B cell (primary cell): ENCODE results near the gene CAPZA2. TPM values are rescaled to one million over a fixed set of nuclear protein-coding genes. Genes with fewer than 3 reads are reported as not detected.
"Not testable (repeated sequence)": the region's sequence is repeated elsewhere in the genome, so short reads cannot be mapped to it uniquely, and the experiment has no call there.

Experiments
- ATAC-seq: fragments of 200-7000 bp; cut with Tn5 transposase; one replicate; pipeline ENCODE4 v1.10.0; 2021; ENCODE audit warnings: low read depth, mild to moderate bottlenecking, moderate number of reproducible peaks, moderate library complexity
- CTCF ChIA-PET: fragments of 350-600 bp; sonication (Branson Sonifier 250); formaldehyde crosslinking; loops from one replicate; lab custom pipeline; 2021; ENCODE audit warnings: antibody characterized with exemption, inconsistent platforms; lab: Charles Lee
- POLR2A ChIA-PET: fragments of 350-600 bp; sonication (Branson Sonifier 250); formaldehyde crosslinking; loops from one replicate; lab custom pipeline; 2021; ENCODE audit warnings: antibody characterized with exemption; lab: Charles Lee
- DNase-seq: peaks from one replicate; pipeline ENCODE4 v3.0.0; 2013
- H2AFZ ChIP-seq: 2 replicates; pipeline ENCODE4 v1.6.1; 2012; ENCODE audit warnings: mild to moderate bottlenecking, low read depth, low read length; ENCODE audit not compliant: insufficient read depth, poor library complexity, severe bottlenecking
- H3K27ac ChIP-seq, 2 donors: 1 replicate in 1 of 2; 2 replicates in 1 of 2; pipeline ENCODE4 v1.5.1; 2012 to 2013; ENCODE audit warnings: low read length in 2 of 2, mild to moderate bottlenecking in 2 of 2, moderate library complexity in 1 of 2
- H3K27me3 ChIP-seq, 4 experiments: fragments of 200-600 bp in 1 of 4; sonication (generic) in 1 of 4; replicated peaks in 1 of 4; 1 replicate in 2 of 4; 2 replicates in 2 of 4; pipeline versions ENCODE4 v1.6.1 to v1.7.0; 2013 to 2016; ENCODE audit warnings: low read length in 3 of 4, mild to moderate bottlenecking in 2 of 4, mixed read lengths in 1 of 4, moderate library complexity in 1 of 4; ENCODE audit not compliant: insufficient read depth in 4 of 4, control insufficient read depth in 3 of 4; ENCODE audit errors: control extremely low read depth in 1 of 4
- H3K36me3 ChIP-seq, 2 experiments: replicated peaks in 1 of 2; 1 replicate in 1 of 2; 2 replicates in 1 of 2; pipeline versions ENCODE4 v1.6.1 to v1.7.1; 2013; ENCODE audit warnings: low read length in 1 of 2; ENCODE audit not compliant: insufficient read depth in 2 of 2, control insufficient read depth in 1 of 2; ENCODE audit errors: control extremely low read depth in 1 of 2, extremely low read depth in 1 of 2
- H3K4me1 ChIP-seq, 2 donors: fragments of 200-600 bp in 1 of 2; sonication (generic) in 1 of 2; 1 replicate in 1 of 2; 2 replicates in 1 of 2; pipeline versions ENCODE4 v1.5.1 to v1.6.1; 2013 to 2017; ENCODE audit warnings: low read length in 2 of 2; ENCODE audit not compliant: control insufficient read depth in 2 of 2, insufficient read depth in 2 of 2
- H3K4me2 ChIP-seq: replicated peaks from 2 replicates; pipeline ENCODE3; 2012; ENCODE audit warnings: mild to moderate bottlenecking, low read depth, low read length; ENCODE audit not compliant: poor library complexity, severe bottlenecking
- H3K4me3 ChIP-seq, 5 experiments: fragments of 200-600 bp in 1 of 5; sonication (generic) in 1 of 5; 1 replicate in 3 of 5; 2 replicates in 2 of 5; pipeline versions ENCODE4 v1.5.1 to v1.7.0; 2011 to 2016; ENCODE audit warnings: low read length in 4 of 5, mild to moderate bottlenecking in 4 of 5, low read depth in 2 of 5, control low read depth in 1 of 5, moderate library complexity in 1 of 5; ENCODE audit not compliant: insufficient read depth in 1 of 5; ENCODE audit errors: control extremely low read depth in 1 of 5, extremely low read depth in 1 of 5
- H3K79me2 ChIP-seq: fragments of 200-600 bp; sonication (generic); one replicate; pipeline ENCODE4 v1.6.0; 2016; ENCODE audit warnings: low read length; ENCODE audit not compliant: control insufficient read depth, insufficient read depth
- H3K9ac ChIP-seq: fragments of 200-600 bp; sonication (generic); 2 replicates; pipeline ENCODE4 v1.6.1; 2017; ENCODE audit warnings: mild to moderate bottlenecking, low read length, moderate library complexity
- H3K9me3 ChIP-seq, 3 donors: one replicate each; pipeline versions ENCODE4 v1.6.1 to v1.7.1; 2013; ENCODE audit warnings: low read length in 2 of 3; ENCODE audit not compliant: control insufficient read depth in 2 of 3, insufficient read depth in 1 of 3; ENCODE audit errors: control extremely low read depth in 1 of 3
- H4K20me1 ChIP-seq: 2 replicates; pipeline ENCODE4 v1.6.0; 2012; ENCODE audit warnings: mild to moderate bottlenecking, low read length; ENCODE audit not compliant: insufficient read depth, control insufficient read depth, poor library complexity, severe bottlenecking
- H3K27ac Mint-ChIP-seq: one replicate; pipeline ENCODE4 v1.8.0; 2021; ENCODE audit warnings: mixed read lengths
- H3K27me3 Mint-ChIP-seq: one replicate; pipeline ENCODE4 v1.8.0; 2021; ENCODE audit warnings: mixed read lengths
- H3K4me1 Mint-ChIP-seq: one replicate; pipeline ENCODE4 v1.8.0; 2021; ENCODE audit warnings: mixed read lengths
- H3K4me3 Mint-ChIP-seq: one replicate; pipeline ENCODE4 v1.8.0; 2021; ENCODE audit warnings: mixed read lengths
- H3K9me3 Mint-ChIP-seq: one replicate; pipeline ENCODE4 v1.8.0; 2022; ENCODE audit warnings: mixed read lengths; ENCODE audit not compliant: insufficient read depth
- EZH2 ChIP-seq: IDR thresholded peaks from 2 replicates; pipeline ENCODE4 v1.6.1; 2012; ENCODE audit warnings: borderline replicate concordance, low read depth, mild to moderate bottlenecking, moderate library complexity, low read length; ENCODE audit not compliant: insufficient read depth, poor library complexity, severe bottlenecking
- WGBS: methylation state at CpG from one replicate; pipeline ENCODE4 v1.1.5; 2013; ENCODE audit warnings: missing lambda C conversion rate; ENCODE audit not compliant: insufficient coverage; 5-methylcytosine and 5-hydroxymethylcytosine counted together
- intact Hi-C: fragments of 100-400 bp; cut with micrococcal nuclease; formaldehyde crosslinking; loops from one replicate; pipeline ENCODE4 v1.10.0; 2022
- polyA plus RNA-seq: library from polyadenylated mRNA; depleted of rRNA; stranded (reverse); fragments of >200 nt; gene quantifications from 2 replicates; pipeline ENCODE4 v1.2.3, GENCODE V29; 2012
- total RNA-seq, 2 donors: library from RNA; stranded (reverse); fragments of 120-200 nt in 1 of 2; gene quantifications; 1 replicate in 1 of 2; 2 replicates in 1 of 2; pipeline versions ENCODE4 v1.2.3 to v1.2.4, GENCODE V29; 2013 to 2022
- TF ChIP-seq, protein P1 (sequence below): fragments of 200-600 bp; IDR thresholded peaks from one replicate; pipeline ENCODE4 v1.8.0; 2022; ENCODE audit warnings: antibody characterized with exemption, mild to moderate bottlenecking

CAPZA2 gene
- total and polyA plus RNA-seq, 2 donors (not counting 1 experiment from before 2014, with no cell fraction given), result 15.0 to 79.0 TPM

DNA sequence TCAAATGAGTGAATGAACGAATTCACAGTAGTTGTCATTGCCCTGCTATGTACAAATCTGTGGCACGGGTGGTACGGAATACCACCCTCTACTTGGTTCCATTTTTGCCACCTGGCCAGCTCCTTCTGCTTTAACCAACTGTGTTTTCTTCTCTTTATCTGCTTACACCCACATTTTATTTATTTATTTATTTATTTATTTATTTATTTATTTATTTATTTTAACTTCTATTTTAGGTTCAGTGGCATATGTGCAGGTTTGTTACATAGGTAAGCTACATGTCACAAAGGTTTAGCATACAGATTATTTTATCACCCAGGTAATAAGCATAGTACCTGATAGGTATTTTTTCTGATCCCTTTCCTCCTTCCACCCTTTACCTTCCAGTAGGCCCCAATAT is 42.2 kb upstream of the CAPZA2 start:
- H3K4me3 Mint-ChIP-seq, result no peak overlapping the region
- H3K4me1 Mint-ChIP-seq, result peaks cover 7% of the 10 kb centered on the region
- H3K4me1 ChIP-seq, result peaks cover 0 to 7% of the 10 kb centered on the region in 2 donors
- WGBS, result 100% methylated on average over 1 of the region's 3 CpGs
- ChIA-PET CTCF (interaction anchor here (3.1 kb wide), 1 partner anchor 9 kb away, joined by 13 read pairs; no protein-coding TSS in a partner anchor), POLR2A (no interaction called here)
- peaks cover 23% of the 10 kb centered on the region for H3K27me3 Mint-ChIP-seq
- no peak overlapping the region for H3K27ac Mint-ChIP-seq
- DNase-seq (no peak), ATAC-seq (no peak)
- no peak overlapping the region for H2AFZ ChIP-seq
- no peak overlapping the region for H3K27ac ChIP-seq
- peaks cover 0 to under 1% (median 0%) of the 10 kb centered on the region in 4 experiments for H3K27me3 ChIP-seq
- H3K36me3 ChIP-seq, result no peaks in the 10 kb centered on the region
- peaks cover 0 to 2% (median 0%) of the 10 kb centered on the region in 3 donors for H3K9me3 ChIP-seq
- no peak overlapping the region for H3K4me3 ChIP-seq
- no peak overlapping the region for H3K4me2 ChIP-seq
- no peak overlapping the region for H3K9ac ChIP-seq
- H3K9me3 Mint-ChIP-seq, result peaks cover 3% of the 10 kb centered on the region
- intact Hi-C loops, result no loop called here
- TF ChIP-seq EZH2, result no peak
- TF ChIP-seq, protein P1, sequence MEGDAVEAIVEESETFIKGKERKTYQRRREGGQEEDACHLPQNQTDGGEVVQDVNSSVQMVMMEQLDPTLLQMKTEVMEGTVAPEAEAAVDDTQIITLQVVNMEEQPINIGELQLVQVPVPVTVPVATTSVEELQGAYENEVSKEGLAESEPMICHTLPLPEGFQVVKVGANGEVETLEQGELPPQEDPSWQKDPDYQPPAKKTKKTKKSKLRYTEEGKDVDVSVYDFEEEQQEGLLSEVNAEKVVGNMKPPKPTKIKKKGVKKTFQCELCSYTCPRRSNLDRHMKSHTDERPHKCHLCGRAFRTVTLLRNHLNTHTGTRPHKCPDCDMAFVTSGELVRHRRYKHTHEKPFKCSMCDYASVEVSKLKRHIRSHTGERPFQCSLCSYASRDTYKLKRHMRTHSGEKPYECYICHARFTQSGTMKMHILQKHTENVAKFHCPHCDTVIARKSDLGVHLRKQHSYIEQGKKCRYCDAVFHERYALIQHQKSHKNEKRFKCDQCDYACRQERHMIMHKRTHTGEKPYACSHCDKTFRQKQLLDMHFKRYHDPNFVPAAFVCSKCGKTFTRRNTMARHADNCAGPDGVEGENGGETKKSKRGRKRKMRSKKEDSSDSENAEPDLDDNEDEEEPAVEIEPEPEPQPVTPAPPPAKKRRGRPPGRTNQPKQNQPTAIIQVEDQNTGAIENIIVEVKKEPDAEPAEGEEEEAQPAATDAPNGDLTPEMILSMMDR, result no peak
- no peaks in the 10 kb centered on the region for H4K20me1 ChIP-seq
- no peaks in the 10 kb centered on the region for H3K79me2 ChIP-seq

DNA sequence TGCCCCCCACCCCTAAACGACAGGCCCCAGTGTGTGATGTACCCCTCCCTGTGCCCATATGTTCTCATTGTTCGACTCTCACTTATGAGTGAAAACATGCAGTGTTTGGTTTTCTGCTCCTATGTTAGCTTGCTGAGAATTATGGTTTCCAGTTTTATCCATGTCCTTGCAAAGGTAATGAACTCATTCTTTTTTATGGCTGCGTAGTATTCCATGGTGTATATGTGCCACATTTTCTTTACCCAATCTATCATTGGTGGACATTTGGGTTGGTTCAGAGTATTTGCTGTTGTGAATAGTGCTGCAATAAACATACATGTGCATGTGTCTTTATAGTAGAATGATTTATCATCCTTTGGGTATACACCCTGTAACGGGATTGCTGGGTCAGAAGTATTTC is 40.7 kb upstream of the CAPZA2 start:
- H3K9me3 Mint-ChIP-seq, DNase-seq, CTCF ChIA-PET, H3K4me1 ChIP-seq, H3K4me1 Mint-ChIP-seq, H3K36me3 ChIP-seq, ATAC-seq, H3K9me3 ChIP-seq, H3K27me3 ChIP-seq, H4K20me1 ChIP-seq, H3K27ac Mint-ChIP-seq, H3K4me3 Mint-ChIP-seq, H3K4me3 ChIP-seq, H3K27ac ChIP-seq, H3K9ac ChIP-seq, POLR2A ChIA-PET, H2AFZ ChIP-seq, H3K79me2 ChIP-seq, H3K4me2 ChIP-seq, intact Hi-C loops: not testable (repeated sequence)
- no CpG with 5 or more reads among the region's 4 CpGs for WGBS
- H3K27me3 Mint-ChIP-seq, result peaks cover 30% of the 10 kb centered on the region
